Epithelial cell of esophagus (primary cell): ENCODE measurements around the gene EPGN.

Experiments
- DNase-seq: peaks from one replicate; pipeline ENCODE4 v3.0.0; 2010; ENCODE audit warnings: low read depth
- H3K4me3 ChIP-seq: 2 replicates; pipeline ENCODE4 v1.5.1; 2011; ENCODE audit warnings: mild to moderate bottlenecking, low read length, control low read depth
- CTCF ChIP-seq: IDR thresholded peaks from 2 replicates; pipeline ENCODE4 v1.5.1; 2011; ENCODE audit warnings: low read depth, mild to moderate bottlenecking, low read length, control low read depth, inconsistent platforms; ENCODE audit not compliant: insufficient read depth; ENCODE audit errors: missing control alignments

The EPGN gene

GRCh38 chr4:74365761-74366160 lies 57.5 kb downstream of the EPGN start:
- peak overlapping the region; percentile 79 for H3K4me3 ChIP-seq
- TF ChIP-seq CTCF: no peak
- peak; percentile 39 for DNase-seq
